SU-DHL-6 (cell line): Measurements from ENCODE around the gene FIBCD1.

ENCODE experiments used
- H2AFZ ChIP-seq: fragments of 200-600 bp; sonication (generic); 2 replicates; pipeline ENCODE4 v1.6.1; 2014; ENCODE audit warnings: low read depth, mild to moderate bottlenecking, moderate library complexity, mixed read lengths, antibody characterized with exemption, low read length; ENCODE audit not compliant: severe bottlenecking
- H3F3A ChIP-seq: fragments of 200-600 bp; shearing (Covaris generic); 2 replicates; pipeline ENCODE4 v1.6.0; 2016; ENCODE audit warnings: antibody characterized with exemption, mild to moderate bottlenecking; ENCODE audit not compliant: insufficient read depth
- H3K27ac ChIP-seq: fragments of 200-600 bp; sonication (generic); 2 replicates; pipeline ENCODE4 v1.5.1; 2016; ENCODE audit warnings: low read depth, mild to moderate bottlenecking, low read length, moderate library complexity, mixed read lengths
- H3K27me3 ChIP-seq: fragments of 200-600 bp; sonication (generic), shearing (Covaris generic); 2 replicates; pipeline ENCODE4 v1.6.0; 2014; ENCODE audit warnings: mild to moderate bottlenecking, low read length
- H3K36me3 ChIP-seq: fragments of 200-600 bp; sonication (generic); 2 replicates; pipeline ENCODE4 v1.6.1; 2014; ENCODE audit warnings: mild to moderate bottlenecking, low read length, mixed read lengths
- H3K4me2 ChIP-seq: fragments of 300-600, 200-600 bp; shearing (Covaris generic), sonication (generic); 2 replicates; pipeline ENCODE4 v1.6.0; 2014; ENCODE audit warnings: low read length, low read depth, mild to moderate bottlenecking; ENCODE audit not compliant: poor library complexity, severe bottlenecking
- H3K4me3 ChIP-seq: fragments of 200-600 bp; sonication (generic); 2 replicates; pipeline ENCODE4 v1.5.1; 2014; ENCODE audit warnings: antibody characterized with exemption, low read length, mild to moderate bottlenecking, mixed read lengths; ENCODE audit not compliant: insufficient read depth, poor library complexity, severe bottlenecking
- H3K79me2 ChIP-seq: fragments of 200-600 bp; sonication (generic); 2 replicates; pipeline ENCODE4 v1.6.1; 2014; ENCODE audit warnings: mild to moderate bottlenecking, low read length, moderate library complexity; ENCODE audit not compliant: insufficient read depth
- H3K9ac ChIP-seq: fragments of 200-600 bp; sonication (generic); 2 replicates; pipeline ENCODE4 v1.7.0; 2014; ENCODE audit warnings: mild to moderate bottlenecking, low read length
- H3K9me2 ChIP-seq: fragments of 200-600 bp; sonication (generic); replicated peaks from 2 replicates; pipeline ENCODE4 v1.6.1; 2014; ENCODE audit warnings: low read length; ENCODE audit not compliant: insufficient read depth
- H3K9me3 ChIP-seq: fragments of 200-600 bp; sonication (generic); 2 replicates; pipeline ENCODE4 v1.6.1; 2014; ENCODE audit warnings: low read length, mixed read lengths; ENCODE audit not compliant: insufficient read depth
- H4K20me1 ChIP-seq: fragments of 200-600 bp; sonication (generic); 2 replicates; pipeline ENCODE4 v1.6.1; 2014; ENCODE audit warnings: low read depth, mild to moderate bottlenecking, antibody characterized with exemption, low read length, moderate library complexity, mixed read lengths
- EZH2phosphoT487 ChIP-seq: fragments of 200-600 bp; sonication (generic), shearing (Covaris generic); conservative IDR thresholded peaks from 2 replicates; pipeline ENCODE4 v1.6.1; 2018; ENCODE audit warnings: mild to moderate bottlenecking, antibody characterized with exemption, low read length, moderate library complexity, mixed read lengths
- TF ChIP-seq, protein P1 (sequence below): fragments of 200-600 bp; sonication (generic); IDR thresholded peaks from one replicate; pipeline ENCODE4 v1.5.1; 2017; ENCODE audit warnings: antibody characterized with exemption, mild to moderate bottlenecking, low read length, moderate library complexity; ENCODE audit not compliant: insufficient read depth, poor library complexity, severe bottlenecking

FIBCD1 gene

GRCh38 chr9:130948266-130948665 is 9.2 kb upstream of the FIBCD1 start:
- TF ChIP-seq, protein P1, sequence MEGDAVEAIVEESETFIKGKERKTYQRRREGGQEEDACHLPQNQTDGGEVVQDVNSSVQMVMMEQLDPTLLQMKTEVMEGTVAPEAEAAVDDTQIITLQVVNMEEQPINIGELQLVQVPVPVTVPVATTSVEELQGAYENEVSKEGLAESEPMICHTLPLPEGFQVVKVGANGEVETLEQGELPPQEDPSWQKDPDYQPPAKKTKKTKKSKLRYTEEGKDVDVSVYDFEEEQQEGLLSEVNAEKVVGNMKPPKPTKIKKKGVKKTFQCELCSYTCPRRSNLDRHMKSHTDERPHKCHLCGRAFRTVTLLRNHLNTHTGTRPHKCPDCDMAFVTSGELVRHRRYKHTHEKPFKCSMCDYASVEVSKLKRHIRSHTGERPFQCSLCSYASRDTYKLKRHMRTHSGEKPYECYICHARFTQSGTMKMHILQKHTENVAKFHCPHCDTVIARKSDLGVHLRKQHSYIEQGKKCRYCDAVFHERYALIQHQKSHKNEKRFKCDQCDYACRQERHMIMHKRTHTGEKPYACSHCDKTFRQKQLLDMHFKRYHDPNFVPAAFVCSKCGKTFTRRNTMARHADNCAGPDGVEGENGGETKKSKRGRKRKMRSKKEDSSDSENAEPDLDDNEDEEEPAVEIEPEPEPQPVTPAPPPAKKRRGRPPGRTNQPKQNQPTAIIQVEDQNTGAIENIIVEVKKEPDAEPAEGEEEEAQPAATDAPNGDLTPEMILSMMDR: no peak
- no peak for TF ChIP-seq EZH2phosphoT487
- no peaks in the 10 kb centered on the region for H3F3A ChIP-seq
- H3K4me2 ChIP-seq: no peak overlapping the region
- no peaks in the 10 kb centered on the region for H4K20me1 ChIP-seq
- H3K27me3 ChIP-seq: no peaks in the 10 kb centered on the region
- H3K27ac ChIP-seq: no peak overlapping the region
- H2AFZ ChIP-seq: no peak overlapping the region
- H3K4me3 ChIP-seq: no peak overlapping the region
- no peaks in the 10 kb centered on the region for H3K9me2 ChIP-seq
- no peaks in the 10 kb centered on the region for H3K9me3 ChIP-seq
- no peak overlapping the region for H3K9ac ChIP-seq
- H3K79me2 ChIP-seq: no peaks in the 10 kb centered on the region
- no peaks in the 10 kb centered on the region for H3K36me3 ChIP-seq

GRCh38 chr9:130947618-130948140 is 8.6 kb upstream of the FIBCD1 start:
- TF ChIP-seq EZH2phosphoT487: no peak
- TF ChIP-seq, protein P1: no peak
- Histone ChIP-seq H3K9me3 (no peaks in the 10 kb centered on the region), H3K4me2 (no peak overlapping the region)

DNA sequence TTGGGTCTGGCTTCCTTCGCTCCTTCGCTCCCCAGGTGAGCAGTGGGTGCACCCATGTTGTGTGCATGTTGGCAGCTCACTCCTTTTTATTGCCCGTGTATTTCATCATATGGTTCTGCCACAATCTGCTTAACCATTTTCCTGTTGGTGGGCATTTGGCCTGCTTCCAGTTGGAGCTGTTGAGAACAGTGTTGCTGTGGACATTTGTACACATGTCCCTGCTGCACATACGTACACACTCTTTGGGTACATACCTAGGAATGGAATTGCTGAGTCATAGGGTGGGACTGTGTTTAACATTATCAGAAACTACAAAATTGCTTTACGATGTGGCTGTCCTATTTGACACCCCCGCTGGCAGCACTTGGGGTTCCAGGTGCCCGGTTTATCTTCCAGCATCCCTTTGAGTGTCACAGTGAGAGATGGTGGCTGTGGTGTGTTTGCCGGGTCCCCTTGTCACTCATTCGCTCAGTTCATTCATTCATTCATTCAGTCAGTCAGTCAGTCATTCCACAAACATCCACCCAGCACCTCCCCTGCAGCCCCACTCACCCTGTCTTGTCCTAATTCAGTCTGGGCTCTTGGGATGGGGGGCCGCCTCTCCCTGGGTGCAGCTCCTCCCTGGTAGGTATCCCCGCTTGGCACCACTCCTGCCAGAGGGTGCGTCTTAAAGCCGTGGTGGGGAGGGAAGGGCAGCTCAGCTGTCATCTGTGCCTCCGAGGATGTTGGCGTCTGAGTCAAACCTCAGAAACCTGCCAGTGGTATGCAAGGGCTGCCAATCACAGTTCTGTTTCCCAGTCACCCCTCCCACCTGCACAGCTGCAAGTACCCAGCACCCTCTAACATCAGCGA is 7.9 kb upstream of the FIBCD1 start:
- Histone ChIP-seq H3K9me3 (no peaks in the 10 kb centered on the region), H2AFZ (no peak overlapping the region), H3K9ac (no peak overlapping the region), H3K27ac (no peak overlapping the region), H4K20me1 (no peaks in the 10 kb centered on the region), H3K36me3 (no peaks in the 10 kb centered on the region), H3F3A (no peaks in the 10 kb centered on the region), H3K27me3 (no peaks in the 10 kb centered on the region), H3K79me2 (no peaks in the 10 kb centered on the region), H3K4me2 (no peak overlapping the region), H3K9me2 (no peaks in the 10 kb centered on the region), H3K4me3 (no peak overlapping the region)
- TF ChIP-seq, protein P1: no peak
- no peak for TF ChIP-seq EZH2phosphoT487

More at GRCh38 chr9:130947618-130948140, 8.6 kb upstream of the FIBCD1 start:
- H3K79me2 ChIP-seq: no peaks in the 10 kb centered on the region
- H3K27ac ChIP-seq: no peak overlapping the region
- no peaks in the 10 kb centered on the region for H3K9me2 ChIP-seq
- no peak overlapping the region for H3K4me3 ChIP-seq
- no peaks in the 10 kb centered on the region for H3K27me3 ChIP-seq
- H3F3A ChIP-seq: no peaks in the 10 kb centered on the region
- H4K20me1 ChIP-seq: no peaks in the 10 kb centered on the region
- H3K36me3 ChIP-seq: no peaks in the 10 kb centered on the region
- no peak overlapping the region for H3K9ac ChIP-seq
- H2AFZ ChIP-seq: no peak overlapping the region
